NCI-H2171 (cell line): ENCODE measurements around the gene ARHGAP26.

ENCODE experiments used
- DNase-seq: peaks from one replicate; lab custom pipeline; 2025; lab: John Stamatoyannopoulos, UW

The ARHGAP26 gene, protein sequence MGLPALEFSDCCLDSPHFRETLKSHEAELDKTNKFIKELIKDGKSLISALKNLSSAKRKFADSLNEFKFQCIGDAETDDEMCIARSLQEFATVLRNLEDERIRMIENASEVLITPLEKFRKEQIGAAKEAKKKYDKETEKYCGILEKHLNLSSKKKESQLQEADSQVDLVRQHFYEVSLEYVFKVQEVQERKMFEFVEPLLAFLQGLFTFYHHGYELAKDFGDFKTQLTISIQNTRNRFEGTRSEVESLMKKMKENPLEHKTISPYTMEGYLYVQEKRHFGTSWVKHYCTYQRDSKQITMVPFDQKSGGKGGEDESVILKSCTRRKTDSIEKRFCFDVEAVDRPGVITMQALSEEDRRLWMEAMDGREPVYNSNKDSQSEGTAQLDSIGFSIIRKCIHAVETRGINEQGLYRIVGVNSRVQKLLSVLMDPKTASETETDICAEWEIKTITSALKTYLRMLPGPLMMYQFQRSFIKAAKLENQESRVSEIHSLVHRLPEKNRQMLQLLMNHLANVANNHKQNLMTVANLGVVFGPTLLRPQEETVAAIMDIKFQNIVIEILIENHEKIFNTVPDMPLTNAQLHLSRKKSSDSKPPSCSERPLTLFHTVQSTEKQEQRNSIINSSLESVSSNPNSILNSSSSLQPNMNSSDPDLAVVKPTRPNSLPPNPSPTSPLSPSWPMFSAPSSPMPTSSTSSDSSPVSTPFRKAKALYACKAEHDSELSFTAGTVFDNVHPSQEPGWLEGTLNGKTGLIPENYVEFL

DNA sequence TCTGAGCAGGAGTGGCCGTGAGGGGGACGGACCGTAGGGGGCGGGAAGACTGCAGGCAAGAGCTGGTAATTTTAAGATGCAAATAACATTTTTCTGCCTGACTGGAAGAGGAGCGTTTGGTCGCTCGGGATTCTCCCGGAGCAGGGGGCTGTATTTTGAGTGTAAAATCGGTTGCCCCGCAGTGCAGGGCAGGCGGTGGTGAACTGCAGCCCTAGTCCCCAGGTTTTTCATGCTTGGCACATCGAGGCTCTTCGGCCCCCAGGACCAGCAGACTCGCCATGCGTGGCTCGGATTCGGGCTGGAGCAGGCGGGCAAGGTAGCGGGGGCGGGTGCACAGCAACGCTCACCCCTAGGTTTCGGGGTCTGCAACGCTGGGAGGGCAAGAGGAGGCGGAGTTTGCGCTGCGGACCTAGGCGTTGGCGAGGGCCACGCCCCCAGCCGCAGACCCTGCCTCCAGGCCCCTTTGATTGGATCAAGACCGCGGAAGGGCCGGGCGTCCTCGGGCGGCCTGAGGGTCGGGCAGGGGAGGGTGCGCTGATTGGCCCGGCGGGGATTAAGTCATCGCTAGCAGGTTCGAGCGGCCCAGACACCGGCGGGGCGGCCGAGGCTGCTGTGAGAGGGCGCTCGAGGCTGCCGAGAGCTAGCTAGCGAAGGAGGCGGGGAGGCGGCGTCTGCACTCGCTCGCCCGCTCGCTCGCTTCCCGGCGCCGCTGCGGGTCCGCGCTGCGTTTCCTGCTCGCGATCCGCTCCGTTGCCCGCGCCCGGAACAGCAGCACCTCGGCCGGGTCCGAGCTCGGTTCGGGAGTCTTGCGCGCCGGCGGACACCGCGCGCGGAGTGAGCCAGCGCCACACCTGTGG lies at the start of gene ARHGAP26:
Gene ARHGAP26 (plus strand): TSS at position 585 of the 857 bp plus-strand sequence. CDS start 385 bp downstream, outside the sequence.
- DNase-seq, result peak; percentile 79

DNA sequence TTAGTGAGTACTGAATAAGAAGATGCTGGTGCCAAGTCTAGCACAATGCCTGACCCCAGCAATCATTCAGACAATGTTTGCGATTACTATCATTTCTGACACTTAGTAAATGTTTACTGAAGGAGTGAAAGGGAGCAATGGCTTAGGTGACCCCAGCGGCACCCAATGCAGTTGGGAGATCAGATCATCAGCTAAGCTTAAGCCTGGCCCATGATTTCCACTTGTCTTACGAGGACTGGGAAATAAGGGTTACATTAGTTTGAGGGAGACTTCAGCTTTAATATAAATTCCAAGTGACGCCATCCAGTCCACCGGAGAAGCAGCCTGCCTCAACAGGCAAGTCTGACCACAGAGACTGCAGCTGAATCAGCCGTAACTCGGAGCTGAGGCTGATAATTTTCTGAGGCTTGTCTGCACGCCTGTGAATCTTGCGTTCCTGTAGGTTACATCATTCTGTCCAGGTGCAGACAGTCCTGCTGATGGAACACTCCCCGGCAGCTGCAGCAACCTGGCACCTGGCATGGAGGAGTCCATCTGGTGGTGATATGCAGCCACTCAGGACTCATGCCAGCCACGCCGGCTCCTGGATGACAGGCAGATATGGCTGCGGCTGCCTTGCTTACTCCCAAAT lies 49.4 kb upstream of the ARHGAP26 start:
- DNase-seq, result peak; percentile 63

DNA sequence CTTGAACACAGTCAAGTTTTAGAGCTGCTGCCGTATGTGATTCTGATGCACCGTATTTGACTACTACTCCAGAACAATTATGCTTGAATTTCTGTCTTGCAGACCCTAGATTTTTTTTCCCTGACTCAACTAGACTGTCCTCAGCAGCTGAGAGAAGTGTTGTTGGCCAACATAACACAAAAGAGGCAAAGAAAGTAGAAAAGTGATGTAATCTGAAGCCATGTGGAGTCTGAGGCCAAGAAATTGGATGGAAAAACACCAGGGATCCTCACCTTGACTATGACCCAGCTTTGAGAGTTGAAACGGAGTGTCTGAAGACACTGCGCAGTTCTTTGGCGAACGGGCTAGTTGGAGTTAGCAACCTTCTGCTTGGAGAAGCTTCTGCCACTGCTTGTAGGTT lies 48.0 kb upstream of the ARHGAP26 start:
- no peak for DNase-seq

DNA sequence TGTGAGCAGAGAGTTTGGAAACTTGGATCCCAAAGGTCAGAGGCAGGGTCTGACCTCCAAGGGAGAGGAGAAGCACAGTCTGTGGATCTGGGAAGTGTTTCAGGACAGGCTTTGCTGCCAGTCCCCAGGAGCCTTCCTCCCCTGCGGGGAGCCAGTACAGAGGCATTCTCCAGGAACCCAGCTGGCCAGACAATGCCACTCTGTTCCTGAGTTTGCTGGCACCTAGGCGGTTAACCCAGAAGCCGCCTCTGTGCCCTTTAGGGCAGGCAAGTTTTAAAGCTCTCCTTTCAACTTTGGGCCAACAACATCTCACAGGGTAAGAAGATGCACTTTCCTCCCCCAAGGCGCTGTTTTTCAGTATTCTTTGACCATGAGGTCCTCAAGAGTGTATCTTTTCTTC lies 47.3 kb upstream of the ARHGAP26 start:
- no peak for DNase-seq

DNA sequence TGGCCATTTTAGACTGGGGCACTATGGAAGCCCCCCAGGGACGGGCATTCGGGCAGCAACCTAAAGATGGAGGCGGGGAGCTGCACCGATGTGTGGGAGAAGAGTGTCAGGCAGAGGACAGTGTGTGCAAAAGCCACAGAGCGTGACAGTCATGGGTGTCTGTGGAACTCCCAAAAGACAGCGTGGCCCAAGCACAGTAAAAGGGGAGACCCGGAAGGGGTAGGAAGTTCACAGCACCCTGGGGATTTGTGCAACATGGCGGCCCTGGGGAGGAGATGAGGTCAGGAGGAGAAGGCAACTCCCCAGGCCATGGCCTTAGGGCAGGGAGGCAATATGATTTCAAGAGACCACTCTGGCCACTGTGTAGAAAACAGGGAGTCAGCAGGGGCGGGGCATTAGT lies 45.4 kb upstream of the ARHGAP26 start:
- no peak for DNase-seq

DNA sequence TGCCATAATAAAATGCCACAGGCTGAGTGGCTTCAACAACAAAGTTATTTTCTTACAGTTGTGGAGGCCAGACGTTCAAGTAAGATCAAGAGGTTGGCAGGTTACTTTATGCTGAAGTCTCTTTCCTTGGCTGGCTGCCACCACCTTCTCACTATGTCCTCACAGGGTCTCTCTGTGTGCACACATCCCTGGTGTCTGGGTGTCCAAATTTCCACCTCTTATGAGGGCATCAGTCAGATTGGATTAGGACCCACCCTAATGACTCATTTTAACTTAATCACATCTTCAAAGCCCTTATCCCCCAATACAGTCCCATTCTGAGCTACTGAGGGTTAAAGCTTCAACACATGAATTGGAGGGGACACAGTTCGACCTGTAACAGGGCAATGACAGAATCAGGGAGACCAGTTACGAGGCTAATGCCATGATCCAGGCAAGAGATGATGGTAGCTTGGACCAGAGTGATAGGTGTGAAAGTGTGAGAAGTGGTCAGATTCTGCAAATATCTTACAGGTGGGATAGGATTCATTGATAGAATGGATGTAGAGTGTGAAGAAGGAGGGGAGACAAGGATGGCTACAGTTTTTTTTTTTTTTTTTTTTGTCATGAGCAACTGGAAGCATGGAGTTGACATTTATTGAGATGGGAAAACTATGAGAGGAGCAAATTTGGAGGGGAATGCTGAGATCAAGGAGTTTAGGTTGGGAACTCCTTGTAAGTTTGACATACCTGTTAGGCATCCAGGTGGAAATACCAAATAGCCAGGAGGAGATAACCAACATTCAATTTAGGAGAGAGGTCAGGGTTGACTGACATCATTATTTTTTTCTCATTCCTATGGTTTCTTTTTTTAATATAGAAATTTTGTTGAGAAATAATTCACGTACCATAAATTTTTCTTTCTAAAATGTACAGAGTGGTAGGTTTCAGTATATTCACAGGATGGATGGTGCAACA lies 44.7 kb upstream of the ARHGAP26 start:
- no peak for DNase-seq

DNA sequence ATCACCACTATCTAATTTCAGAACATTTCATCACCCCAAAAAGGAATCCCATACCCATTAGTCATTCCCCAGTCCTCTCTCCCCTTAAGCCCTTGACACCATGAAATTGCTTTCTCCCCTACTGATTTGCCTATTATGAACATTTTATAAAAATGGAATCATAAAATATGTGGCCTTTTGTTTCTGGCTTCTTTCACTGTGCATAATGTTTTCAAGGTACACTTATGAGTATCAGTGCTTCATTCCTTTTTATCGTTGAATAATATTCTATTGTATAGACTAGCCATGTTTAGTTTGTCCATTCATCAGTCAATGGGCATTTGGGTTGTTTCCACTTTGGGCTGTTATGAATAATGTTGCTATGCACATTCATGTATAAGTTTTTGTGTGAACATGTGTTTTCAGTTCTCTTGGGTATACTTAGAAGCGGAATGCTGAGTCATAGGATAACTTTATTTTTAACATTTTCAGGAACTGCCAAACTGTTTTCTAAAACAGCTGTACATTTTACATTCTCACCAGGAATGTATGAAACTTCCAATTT lies 43.9 kb upstream of the ARHGAP26 start:
- no peak for DNase-seq

DNA sequence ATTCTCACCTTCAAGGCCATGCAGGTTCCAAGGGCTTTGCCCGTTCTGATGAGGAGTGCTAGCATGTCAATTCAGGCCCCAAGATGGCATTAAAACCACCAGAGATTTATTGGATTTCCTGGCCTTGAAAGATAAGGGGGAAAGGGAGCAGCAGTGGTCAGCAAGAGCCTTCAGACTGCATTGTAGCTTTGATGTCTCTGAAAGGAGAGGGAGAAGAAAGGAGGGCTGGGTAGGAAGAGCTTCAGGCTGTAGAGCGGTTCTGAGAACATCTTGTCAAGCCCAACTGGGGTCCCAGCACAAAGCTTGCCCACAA lies 42.5 kb upstream of the ARHGAP26 start:
- no peak for DNase-seq

DNA sequence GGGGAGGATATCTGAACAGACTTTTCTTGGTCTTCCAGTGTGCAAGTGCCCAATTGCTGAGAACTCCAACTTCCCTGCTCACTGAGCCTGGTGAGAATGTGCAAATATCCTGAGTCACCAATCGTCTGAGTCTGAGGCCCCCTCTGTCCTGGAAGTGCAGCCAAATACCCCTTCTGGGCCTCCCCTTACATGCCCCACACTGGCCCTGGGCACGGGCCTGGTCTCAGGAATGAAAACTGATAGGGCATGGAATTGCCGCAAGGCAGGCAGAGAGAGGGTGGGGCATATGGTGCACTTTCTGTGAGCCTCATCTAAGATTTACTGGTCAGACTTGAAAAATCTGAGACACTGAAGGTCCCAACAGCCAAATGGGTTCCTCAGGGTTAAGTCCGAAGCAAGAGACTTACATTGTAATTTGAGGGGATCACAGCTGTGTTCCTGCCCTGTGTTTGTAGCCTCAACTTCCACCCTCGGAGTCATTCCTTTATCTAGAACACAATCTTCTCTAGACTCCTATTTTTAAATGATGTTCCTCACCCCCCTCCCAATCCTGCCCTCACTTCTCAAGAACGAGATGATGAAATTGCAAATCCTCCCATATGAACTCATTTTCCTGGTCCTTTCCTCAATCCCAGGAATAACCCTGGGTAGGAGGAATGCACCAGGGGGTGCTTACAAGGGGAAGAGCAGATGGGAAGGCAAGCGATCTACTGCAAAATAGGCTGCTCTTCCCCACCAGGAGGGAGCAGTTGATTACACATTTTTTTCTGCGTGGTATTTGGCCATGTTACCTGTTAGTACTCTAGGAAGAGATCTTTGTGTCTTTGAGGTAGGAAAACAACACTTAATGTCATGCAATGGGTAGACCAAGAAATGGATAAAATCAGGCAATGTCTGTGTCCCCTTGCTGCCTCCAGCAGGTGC lies 34.6 kb upstream of the ARHGAP26 start:
- DNase-seq, result no peak

DNA sequence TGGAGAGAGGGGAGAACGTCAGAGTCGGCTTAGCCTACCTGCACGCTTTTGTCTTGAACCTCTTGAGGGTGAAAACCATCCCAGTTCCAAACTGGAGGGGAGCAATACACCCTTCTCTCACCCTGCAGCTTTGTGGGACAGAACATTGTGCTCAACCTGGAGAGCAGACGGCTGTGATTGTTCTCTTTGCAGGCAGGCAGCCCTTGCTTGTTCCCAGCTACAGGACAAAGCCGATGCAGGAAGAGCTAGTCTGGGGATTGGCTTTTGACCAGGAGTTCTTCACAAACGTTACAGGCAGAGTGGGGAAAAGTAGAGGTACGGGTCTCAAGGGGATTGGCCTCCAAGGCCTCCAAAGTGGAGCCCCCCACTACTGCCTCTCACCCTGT lies 33.9 kb upstream of the ARHGAP26 start:
- DNase-seq, result no peak

DNA sequence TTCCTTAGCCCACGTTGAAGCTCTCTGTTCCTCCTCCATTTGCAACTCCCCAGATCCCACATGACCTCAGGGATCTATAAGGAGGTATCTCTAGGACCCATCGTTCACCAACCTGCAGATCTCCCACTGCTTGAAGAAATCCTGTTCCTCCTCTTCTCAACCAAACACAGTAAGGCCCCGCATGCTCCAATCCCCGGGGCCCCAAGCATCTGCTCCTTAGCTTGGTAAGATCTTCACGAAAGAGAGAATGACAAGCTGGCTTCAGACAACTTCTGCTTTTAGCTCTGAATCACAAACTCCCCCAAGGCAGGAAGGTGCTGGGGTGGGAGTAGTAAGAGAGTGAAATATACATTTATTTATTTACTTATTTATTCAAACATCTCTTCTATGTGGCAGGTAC lies 33.0 kb upstream of the ARHGAP26 start:
- no peak for DNase-seq

DNA sequence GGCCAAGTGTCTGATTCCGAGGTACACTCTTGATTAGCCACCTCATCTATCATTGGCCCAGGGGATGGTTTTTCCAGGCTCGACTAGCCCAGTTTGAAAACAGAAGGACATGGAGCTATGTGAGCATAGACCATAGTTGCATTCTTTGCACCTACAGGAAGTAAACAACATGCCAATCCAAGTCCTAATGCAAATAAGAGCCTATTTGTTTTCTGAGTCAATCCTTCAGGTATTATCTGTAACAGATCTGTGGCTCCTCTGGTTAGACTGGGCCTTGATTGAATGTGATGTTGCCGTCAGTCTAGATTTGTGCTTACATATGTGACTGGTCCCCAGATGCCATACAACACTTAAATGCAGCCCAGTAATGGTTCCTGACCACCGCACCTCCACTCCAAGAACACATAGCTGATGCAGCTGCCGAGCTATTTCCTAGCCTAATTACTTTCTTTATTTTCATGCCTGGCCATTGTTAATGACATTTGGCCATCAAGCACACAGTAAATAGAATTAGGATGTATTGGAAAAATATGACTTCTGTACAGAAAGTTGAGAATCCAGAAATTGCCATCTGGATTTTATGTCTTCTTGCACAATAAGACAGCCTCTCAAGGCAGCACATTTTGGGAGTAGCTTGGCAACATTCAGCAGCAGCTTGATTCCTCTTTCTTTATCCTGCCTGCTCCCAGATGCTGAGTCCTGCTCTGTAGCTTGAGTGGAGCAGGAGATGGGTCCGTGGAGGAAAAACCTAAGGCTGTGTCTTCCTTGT lies 29.5 kb upstream of the ARHGAP26 start:
- no peak for DNase-seq

DNA sequence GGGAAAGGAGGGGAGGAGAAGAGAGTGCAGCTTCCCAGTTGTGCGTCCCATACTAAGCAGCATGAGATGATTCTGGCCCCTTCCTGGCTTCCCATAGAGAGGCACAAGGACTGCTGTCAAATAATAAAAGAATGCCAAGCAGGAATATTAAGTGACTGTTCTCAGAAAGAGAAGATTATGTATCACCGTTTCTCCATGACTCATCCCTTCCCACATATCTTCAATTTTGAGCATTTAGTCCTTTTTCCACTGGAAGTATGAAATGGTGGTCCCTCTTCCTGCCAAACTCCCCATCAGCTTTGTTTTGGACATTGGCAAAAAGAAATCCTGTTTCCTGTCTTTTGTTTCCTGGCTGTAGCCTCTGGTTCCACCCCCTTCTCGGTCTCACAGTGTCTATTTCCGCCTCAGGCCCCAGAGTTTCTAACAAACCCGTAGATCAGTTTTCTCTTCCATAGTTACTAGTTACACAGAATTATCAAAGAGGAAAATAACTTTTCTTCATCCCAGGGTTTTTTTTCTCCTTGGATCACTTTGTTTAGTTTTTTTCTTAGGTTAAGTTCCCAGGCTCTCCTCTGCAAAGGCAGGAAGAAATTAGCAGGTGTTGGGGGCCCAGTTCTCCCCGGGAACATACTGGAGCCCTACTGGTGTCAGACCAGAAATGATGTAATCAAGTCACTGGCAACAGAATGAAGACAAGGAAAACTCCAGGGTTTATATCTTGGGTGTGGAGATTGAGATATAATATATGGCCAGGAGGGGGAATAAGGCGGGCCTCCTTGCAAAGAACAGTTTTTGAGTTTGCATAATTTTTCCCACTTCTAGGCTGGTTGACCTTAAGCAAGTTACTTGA lies 26.4 kb upstream of the ARHGAP26 start:
- DNase-seq, result no peak

DNA sequence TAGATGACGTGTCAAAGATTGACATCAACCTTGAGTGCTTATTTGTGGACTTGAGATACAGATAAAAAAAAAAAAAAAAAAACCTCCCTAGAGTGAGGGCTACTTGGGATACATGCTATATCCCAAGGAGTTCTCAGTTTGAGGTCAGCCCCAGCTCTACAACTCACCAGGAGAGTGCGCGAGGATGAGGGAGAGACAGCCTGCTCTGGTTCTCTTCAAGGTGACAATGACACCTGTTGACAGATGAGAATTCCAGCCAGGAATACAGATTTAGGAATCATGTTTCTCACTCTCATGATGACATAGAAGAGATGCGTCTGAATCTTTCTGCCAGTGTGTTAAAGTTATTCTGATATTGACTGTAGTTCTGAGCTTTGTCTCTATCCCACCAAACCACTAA lies 24.9 kb upstream of the ARHGAP26 start:
- no peak for DNase-seq

DNA sequence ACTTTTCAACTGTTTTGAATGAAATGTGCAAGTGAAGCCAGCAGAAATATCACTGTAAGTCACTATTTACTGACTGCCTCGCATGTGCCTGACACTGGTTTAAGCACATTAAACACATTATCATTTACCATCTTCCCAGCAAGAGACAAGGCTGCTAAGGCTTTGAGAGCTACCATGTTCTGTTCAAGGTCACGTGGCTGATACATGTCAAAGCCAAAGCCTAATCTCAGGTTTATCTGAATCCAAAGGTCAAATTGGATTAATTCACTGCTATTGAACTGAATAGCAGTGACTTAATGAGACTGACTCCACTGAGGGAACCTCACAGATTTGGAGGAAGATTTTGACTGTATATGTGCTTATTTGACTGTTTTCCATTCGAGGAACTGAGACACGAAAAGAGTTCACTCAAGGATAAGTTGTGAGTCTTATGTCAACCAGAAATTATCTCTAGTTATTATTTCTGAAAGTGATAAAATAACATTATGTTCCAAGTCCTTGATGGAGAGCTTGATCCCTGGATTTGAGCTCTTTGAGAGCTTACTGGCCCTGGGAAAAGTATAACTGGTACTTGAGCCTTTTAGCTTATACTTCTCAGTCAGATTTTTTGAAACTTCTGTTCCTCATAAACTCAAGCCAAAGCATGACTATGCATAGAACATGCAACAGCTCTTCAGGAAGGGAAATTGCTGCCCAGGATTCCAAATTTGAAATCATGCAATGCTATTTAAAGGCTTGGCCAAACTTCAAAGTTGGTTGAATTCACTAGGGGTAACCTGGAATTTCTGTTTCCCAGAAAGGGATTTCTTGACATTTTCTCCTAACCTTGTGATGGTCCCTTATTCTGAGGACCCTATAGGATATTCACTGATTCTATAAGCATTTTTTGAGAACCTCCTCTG lies 23.4 kb upstream of the ARHGAP26 start:
- DNase-seq, result no peak

DNA sequence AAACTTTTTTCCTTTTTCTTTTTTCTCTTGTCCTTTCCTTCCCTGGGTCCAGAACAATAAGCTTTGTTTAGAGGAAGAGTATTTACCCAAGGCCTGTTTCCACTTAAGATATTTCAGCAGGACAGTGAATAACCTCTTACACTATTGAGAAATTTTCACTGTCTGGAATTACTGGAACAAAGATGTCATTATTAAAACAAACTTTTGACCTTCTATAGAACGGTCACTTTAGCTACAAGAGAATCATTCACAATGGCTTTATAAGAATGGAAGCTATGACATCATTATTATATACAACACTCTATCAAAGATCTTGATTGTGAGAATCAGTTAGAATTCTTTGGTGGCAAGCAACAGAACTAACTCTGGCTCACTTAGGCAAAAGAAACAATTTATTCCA lies 22.0 kb upstream of the ARHGAP26 start:
- DNase-seq, result no peak
